ENCODE measurements around the gene GJA5. TPM values are rescaled to one million over a fixed set of nuclear protein-coding genes. Genes with fewer than 3 reads are reported as not detected.

The GJA5 gene
- total RNA-seq, 1 experiment from 2014 or later: 0.39 TPM

DNA sequence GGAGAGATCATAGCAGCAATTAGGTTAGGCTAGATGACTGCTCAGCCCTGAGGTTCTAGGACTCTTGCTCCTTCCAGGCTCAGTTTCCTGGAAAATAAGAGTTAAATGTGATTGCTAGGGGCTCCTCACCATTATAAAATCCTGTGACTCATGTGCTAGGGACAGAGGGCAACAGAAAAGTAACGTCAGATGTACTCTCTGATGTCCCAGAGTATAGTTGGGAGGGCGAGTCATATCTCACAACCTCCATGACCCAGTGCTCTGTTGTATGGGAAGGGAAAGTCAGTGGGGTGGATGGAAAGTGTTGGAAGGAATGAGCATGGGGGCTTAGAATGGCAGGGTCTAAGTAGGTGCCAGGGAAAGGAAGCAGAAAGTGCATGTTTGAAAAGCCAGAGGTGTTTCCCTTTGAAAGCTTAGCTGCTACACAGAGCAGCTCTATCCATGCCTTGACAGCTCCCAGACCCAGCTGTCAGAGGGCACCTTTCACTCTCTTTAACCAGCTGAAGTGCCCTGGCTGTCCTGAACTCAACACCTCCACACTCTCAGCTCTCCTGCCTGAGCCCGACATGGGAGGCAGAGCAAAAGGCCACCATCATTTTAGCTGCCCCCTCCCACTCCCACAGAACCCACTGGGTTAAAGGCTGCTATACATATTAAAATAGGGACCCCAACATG, 11.6 kb downstream of the GJA5 start:
- Histone ChIP-seq H4K5ac (ENCODE audit: insufficient read length, low read depth, low read length) (no peak overlapping the region), H2BK12ac (ENCODE audit: insufficient read length, low read depth, low read length) (no peak overlapping the region), H3K23ac (ENCODE audit: insufficient read length, low read depth, low read length) (no peak overlapping the region), H3T11ph (ENCODE audit: low read length) (no peak overlapping the region), H3K18ac (ENCODE audit: insufficient read length, low read depth, low read length) (no peak overlapping the region), H3K23me2 (ENCODE audit: insufficient read length, low read depth, low read length, poor library complexity, severe bottlenecking) (no peaks in the 10 kb centered on the region), H3K4me2 (ENCODE audit: insufficient read depth, insufficient read length, low read length) (no peak overlapping the region), H4K91ac (ENCODE audit: insufficient read length, low read depth, low read length) (no peak overlapping the region), H3K4ac (ENCODE audit: low read depth, low read length) (no peak overlapping the region), H4K20me1 (ENCODE audit: control insufficient read depth, insufficient read depth, insufficient read length) (no peaks in the 10 kb centered on the region), H3K9ac (ENCODE audit: extremely low read depth, insufficient read length, low read length) (no peak overlapping the region), H3K79me2 (ENCODE audit: insufficient read depth, low read length) (no peaks in the 10 kb centered on the region), H2BK120ac (ENCODE audit: low read depth, low read length, poor library complexity, severe bottlenecking) (no peak overlapping the region), H2BK5ac (ENCODE audit: insufficient read length, low read length) (no peak overlapping the region), H3K27ac (ENCODE audit: insufficient read length, low read depth, low read length) (no peak overlapping the region), H3K79me1 (ENCODE audit: insufficient read depth, low read depth, low read length, poor library complexity, severe bottlenecking) (no peaks in the 10 kb centered on the region), H2BK20ac (ENCODE audit: low read depth, low read length, poor library complexity, severe bottlenecking) (no peak overlapping the region), H3K27me3 (ENCODE audit: insufficient read depth, low read length) (no peaks in the 10 kb centered on the region), H3K56ac (ENCODE audit: insufficient read length, low read depth, low read length) (no peak overlapping the region), H2BK15ac (ENCODE audit: low read depth, low read length) (no peak overlapping the region), H2AFZ (ENCODE audit: low read length) (no peak overlapping the region), H3K4me1 (ENCODE audit: insufficient read depth, low read length) (no peaks in the 10 kb centered on the region), H3K9me3 (ENCODE audit: control insufficient read depth, low read depth, low read length) (no peaks in the 10 kb centered on the region), H4K8ac (replicated peaks; ENCODE audit: insufficient read length, low read depth, low read length) (no peak overlapping the region), H3K14ac (ENCODE audit: insufficient read depth, low read length) (no peak overlapping the region; the same call in 1 of the 2 replicates), H2AK5ac (ENCODE audit: insufficient read length, low read length) (no peak overlapping the region)
- Mint-ChIP-seq H3K4me3 (no peak overlapping the region), H3K9me3 (no peaks in the 10 kb centered on the region), H3K36me3 (ENCODE audit: insufficient read depth in 1 of 3, low read depth in 3 of 3) (no peaks in the 10 kb centered on the region), H3K27me3 (ENCODE audit: low read depth) (peaks cover 1% of the 10 kb centered on the region), H3K27ac (no peak overlapping the region), H3K4me1 (peaks cover 6 to 7% of the 10 kb centered on the region in 2 experiments)
- no CpG with 5 or more reads among the region's 3 CpGs for WGBS (ENCODE audit: extremely low coverage, insufficient read length, low lambda C conversion rate)
- TF ChIP-seq, protein P1, sequence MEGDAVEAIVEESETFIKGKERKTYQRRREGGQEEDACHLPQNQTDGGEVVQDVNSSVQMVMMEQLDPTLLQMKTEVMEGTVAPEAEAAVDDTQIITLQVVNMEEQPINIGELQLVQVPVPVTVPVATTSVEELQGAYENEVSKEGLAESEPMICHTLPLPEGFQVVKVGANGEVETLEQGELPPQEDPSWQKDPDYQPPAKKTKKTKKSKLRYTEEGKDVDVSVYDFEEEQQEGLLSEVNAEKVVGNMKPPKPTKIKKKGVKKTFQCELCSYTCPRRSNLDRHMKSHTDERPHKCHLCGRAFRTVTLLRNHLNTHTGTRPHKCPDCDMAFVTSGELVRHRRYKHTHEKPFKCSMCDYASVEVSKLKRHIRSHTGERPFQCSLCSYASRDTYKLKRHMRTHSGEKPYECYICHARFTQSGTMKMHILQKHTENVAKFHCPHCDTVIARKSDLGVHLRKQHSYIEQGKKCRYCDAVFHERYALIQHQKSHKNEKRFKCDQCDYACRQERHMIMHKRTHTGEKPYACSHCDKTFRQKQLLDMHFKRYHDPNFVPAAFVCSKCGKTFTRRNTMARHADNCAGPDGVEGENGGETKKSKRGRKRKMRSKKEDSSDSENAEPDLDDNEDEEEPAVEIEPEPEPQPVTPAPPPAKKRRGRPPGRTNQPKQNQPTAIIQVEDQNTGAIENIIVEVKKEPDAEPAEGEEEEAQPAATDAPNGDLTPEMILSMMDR (conservative IDR thresholded peaks at IDR 0.05): no peak
- no peak for DNase-seq
